Measurements from ENCODE around the gene TGM2.
"Not testable (repeated sequence)": the region's sequence is repeated elsewhere in the genome, so short reads cannot be mapped to it uniquely, and the experiment has no call there.

Gene TGM2

GRCh38 chr20:38106461-38106860 is 58.6 kb downstream of the TGM2 start:
- FAIRE-seq (no peak), DNase-seq (ENCODE audit: insufficient read length, low spot score) (no peak)

- no peak for DNase-seq (ENCODE audit: insufficient read length, low spot score)
- no peak for FAIRE-seq
Observed at GRCh38 chr20:38104285-38104684, 60.8 kb downstream of the TGM2 start.

- FAIRE-seq; DNase-seq (ENCODE audit: insufficient read length, low spot score): not testable (repeated sequence)
Observed at GRCh38 chr20:38102206-38102605, 62.9 kb downstream of the TGM2 start.

- DNase-seq (ENCODE audit: insufficient read length, low spot score) (no peak), FAIRE-seq (no peak)
Observed at GRCh38 chr20:38098952-38099351, 66.1 kb downstream of the TGM2 start.

GRCh38 chr20:38095017-38095686 is 69.9 kb downstream of the TGM2 start:
- DNase-seq (ENCODE audit: insufficient read length, low spot score) (no peak), FAIRE-seq (no peak)

- DNase-seq (ENCODE audit: insufficient read length, low spot score) = peak; percentile 76
- no peak for FAIRE-seq
Observed at GRCh38 chr20:38094373-38094891, 70.6 kb downstream of the TGM2 start.

GRCh38 chr20:38093641-38094077 is 71.4 kb downstream of the TGM2 start:
- FAIRE-seq (no peak), DNase-seq (ENCODE audit: insufficient read length, low spot score) (no peak)

GRCh38 chr20:38092915-38093314 is 72.2 kb downstream of the TGM2 start:
- DNase-seq (ENCODE audit: insufficient read length, low spot score) (no peak), FAIRE-seq (no peak)

- DNase-seq (ENCODE audit: insufficient read length, low spot score) = no peak
- FAIRE-seq = no peak
Observed at GRCh38 chr20:38092260-38092857, 72.7 kb downstream of the TGM2 start.

- no peak for FAIRE-seq
- no peak for DNase-seq (ENCODE audit: insufficient read length, low spot score)
Observed at GRCh38 chr20:38091441-38092216, 73.4 kb downstream of the TGM2 start.

GRCh38 chr20:38090061-38090460 is 75.0 kb downstream of the TGM2 start:
- FAIRE-seq (no peak), DNase-seq (ENCODE audit: insufficient read length, low spot score) (no peak)

- FAIRE-seq = no peak
- no peak for DNase-seq (ENCODE audit: insufficient read length, low spot score)
Observed at GRCh38 chr20:38089500-38089899, 75.6 kb downstream of the TGM2 start.

GRCh38 chr20:38085026-38085425 is 80.0 kb downstream of the TGM2 start:
- FAIRE-seq (no peak), DNase-seq (ENCODE audit: insufficient read length, low spot score) (no peak)

GRCh38 chr20:38084425-38084951 is 80.6 kb downstream of the TGM2 start:
- peak; percentile 97 for FAIRE-seq

GRCh38 chr20:38083338-38084048 is 81.6 kb downstream of the TGM2 start:
- no peak for FAIRE-seq
- no peak for DNase-seq (ENCODE audit: insufficient read length, low spot score)

More at GRCh38 chr20:38084425-38084951, 80.6 kb downstream of the TGM2 start:
- DNase-seq (ENCODE audit: insufficient read length, low spot score) = peak; percentile 85

- DNase-seq (ENCODE audit: insufficient read length, low spot score) (no peak), FAIRE-seq (no peak)
Observed at GRCh38 chr20:38082894-38083293, 82.2 kb downstream of the TGM2 start.

- FAIRE-seq = no peak
- no peak for DNase-seq (ENCODE audit: insufficient read length, low spot score)
Observed at GRCh38 chr20:38081575-38081974, 83.5 kb downstream of the TGM2 start.

GRCh38 chr20:38079353-38079752 is 85.7 kb downstream of the TGM2 start:
- DNase-seq (ENCODE audit: insufficient read length, low spot score) (no peak), FAIRE-seq (no peak)

GRCh38 chr20:38078084-38078483 is 87.0 kb downstream of the TGM2 start:
- FAIRE-seq (no peak), DNase-seq (ENCODE audit: insufficient read length, low spot score) (no peak)
